ENCODE results near the gene RNH1.
A peak's percentile ranks its signal among the peaks of the same experiment; 100 is the strongest.
"Not testable (repeated sequence)": the region's sequence is repeated elsewhere in the genome, so short reads cannot be mapped to it uniquely, and the experiment has no call there.

The RNH1 gene

DNA sequence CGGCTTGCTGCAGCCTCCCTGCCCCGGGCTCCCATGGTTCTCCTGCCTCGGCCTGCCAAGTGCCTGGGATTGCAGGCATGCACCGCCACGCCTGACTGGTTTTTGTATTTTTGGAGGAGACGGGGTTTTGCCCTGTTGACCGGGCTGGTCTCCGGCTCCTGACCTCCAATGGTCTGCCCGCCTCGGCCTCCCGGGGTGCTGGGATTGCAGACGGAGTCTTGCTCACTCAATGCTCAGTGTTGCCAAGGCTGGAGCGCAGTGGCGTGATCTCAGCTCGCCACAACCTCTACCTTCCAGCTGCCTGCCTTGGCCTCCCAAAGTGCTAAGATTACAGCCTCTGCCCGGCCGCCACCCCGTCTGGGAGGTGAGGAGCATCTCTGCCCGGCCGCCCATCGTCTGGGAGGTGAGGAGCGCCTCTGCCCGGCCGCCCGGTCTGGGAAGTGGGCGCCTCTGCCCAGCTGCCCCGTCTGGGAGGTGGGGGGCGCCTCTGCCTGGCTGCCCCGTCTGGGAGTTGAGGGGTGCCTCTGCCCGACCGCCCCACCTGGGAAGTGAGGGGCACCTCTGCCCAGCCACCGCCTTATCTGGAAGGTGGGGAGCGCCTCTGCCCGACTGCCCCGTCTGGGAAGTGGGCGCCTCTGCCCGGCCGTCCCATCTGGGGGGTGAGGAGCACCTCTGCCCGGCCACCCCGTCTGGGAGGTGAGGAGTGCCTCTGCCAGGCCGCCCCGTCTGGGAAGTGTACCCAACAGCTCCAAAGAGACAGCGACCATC lies 10.1 kb upstream of the RNH1 start:
- not testable (repeated sequence) for H3K9me3 ChIP-seq (ENCODE audit: control insufficient read depth, insufficient read depth, low read length); H3K4me1 ChIP-seq (ENCODE audit: insufficient read depth, low read length); H3K9ac ChIP-seq (ENCODE audit: low read depth, low read length); H3K36me3 ChIP-seq (ENCODE audit: insufficient read depth, low read length)

DNA sequence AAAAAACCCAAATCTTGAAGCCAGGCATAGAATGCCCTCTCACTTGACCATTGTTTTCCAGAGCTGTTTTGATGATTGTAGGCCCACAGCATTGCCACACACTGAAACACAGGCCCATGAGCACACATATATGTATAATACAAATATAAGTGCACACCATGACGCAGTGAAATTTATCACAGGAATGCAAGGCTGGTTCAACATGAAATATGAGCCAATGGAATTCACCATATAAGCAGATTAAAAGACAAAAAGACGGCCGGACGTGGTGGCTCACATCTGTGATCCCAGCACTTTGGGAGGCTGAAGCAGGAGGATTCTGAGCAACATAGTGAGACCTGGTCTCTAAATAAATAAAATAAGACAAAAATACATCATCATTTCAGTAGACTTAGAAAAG lies 9.4 kb upstream of the RNH1 start:
- no peaks in the 10 kb centered on the region for H3K36me3 ChIP-seq (ENCODE audit: insufficient read depth, low read length)
- H3K4me1 ChIP-seq (ENCODE audit: insufficient read depth, low read length): no peaks in the 10 kb centered on the region
- no peak overlapping the region for H3K9ac ChIP-seq (ENCODE audit: low read depth, low read length)
- no peaks in the 10 kb centered on the region for H3K9me3 ChIP-seq (ENCODE audit: control insufficient read depth, insufficient read depth, low read length)

DNA sequence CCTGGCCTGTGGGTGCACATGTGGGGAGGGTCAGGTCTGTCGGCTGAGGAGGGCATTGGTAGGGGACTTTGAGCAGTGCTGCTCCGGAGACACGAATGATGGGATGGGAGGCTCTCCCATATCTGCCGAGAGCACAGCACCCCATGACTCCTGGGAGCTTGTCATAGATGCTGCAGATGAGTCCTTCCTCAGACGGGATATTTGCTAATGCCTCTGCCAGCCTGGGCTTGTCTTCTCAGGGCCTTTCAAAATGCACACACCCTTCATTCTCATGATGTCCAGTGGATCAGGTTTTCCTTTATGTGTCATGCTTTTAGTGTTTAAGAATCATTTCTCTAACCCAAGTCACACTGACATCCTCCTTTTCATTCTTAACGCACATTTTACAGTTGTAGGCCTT lies 8.1 kb upstream of the RNH1 start:
- no peaks in the 10 kb centered on the region for H3K36me3 ChIP-seq (ENCODE audit: insufficient read depth, low read length)
- H3K4me1 ChIP-seq (ENCODE audit: insufficient read depth, low read length): no peaks in the 10 kb centered on the region
- no peaks in the 10 kb centered on the region for H3K9me3 ChIP-seq (ENCODE audit: control insufficient read depth, insufficient read depth, low read length)
- no peak overlapping the region for H3K9ac ChIP-seq (ENCODE audit: low read depth, low read length)

DNA sequence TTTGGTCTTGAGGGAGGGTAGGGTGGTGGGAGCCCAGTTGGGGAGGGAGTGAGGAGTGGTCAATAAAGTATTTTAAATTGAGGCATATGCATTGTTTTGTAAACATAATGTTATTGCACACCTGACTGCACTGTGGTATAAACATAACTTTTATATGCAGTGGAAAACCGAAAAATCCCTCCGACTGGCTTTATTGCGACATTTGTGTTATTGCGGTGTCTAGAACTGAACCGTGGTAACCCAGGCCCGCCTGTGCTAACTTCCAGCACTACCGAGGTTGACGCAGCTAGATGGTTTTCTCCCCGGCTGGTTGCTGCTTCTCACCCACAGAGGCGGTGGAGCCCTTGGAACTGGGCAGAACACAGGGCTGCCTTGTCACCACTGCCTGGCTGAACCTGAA lies 7.6 kb upstream of the RNH1 start:
- H3K9ac ChIP-seq (ENCODE audit: low read depth, low read length): no peak overlapping the region
- H3K9me3 ChIP-seq (ENCODE audit: control insufficient read depth, insufficient read depth, low read length): no peaks in the 10 kb centered on the region
- no peaks in the 10 kb centered on the region for H3K36me3 ChIP-seq (ENCODE audit: insufficient read depth, low read length)
- no peaks in the 10 kb centered on the region for H3K4me1 ChIP-seq (ENCODE audit: insufficient read depth, low read length)

DNA sequence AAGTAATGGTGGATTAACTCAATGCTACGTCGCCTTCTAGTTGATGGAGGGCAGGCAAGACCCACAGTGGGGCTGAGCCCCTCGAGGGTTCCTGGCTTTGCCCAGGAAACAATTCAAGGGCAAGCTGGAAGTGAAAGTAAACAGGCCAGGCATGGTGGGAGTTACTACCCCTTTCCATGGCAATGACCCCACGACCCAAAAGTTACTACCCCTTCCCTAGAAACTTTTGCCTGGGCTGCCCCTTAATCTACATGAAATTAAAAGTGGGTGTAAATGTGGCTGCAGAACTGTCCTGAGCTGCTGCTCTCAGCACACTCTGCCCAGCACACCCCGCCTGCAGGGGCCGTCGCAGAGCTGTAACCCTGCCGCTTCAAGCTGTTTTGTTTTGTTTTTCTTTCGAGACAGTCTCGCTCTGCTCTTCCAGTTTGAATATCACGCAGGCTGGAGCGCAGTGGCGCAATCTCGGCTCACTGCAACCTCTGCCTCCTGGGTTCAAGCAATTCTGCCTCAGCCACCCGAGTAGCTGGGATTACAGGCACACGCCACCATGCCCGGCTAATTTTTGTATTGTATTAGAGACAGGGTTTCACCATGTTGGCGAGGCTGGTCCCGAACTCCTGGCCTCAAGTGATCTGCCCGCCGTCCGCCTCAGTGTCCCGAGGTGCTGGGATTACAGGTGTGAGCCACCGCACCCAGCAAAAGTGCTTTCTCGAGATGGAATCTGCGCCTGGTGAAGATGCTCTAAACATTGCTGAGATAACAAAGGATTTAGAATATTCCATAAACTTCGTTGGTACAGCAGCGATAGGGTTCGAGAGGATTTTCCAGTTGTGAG lies 5.9 kb upstream of the RNH1 start:
- no peaks in the 10 kb centered on the region for H3K4me1 ChIP-seq (ENCODE audit: insufficient read depth, low read length)
- H3K9ac ChIP-seq (ENCODE audit: low read depth, low read length): no peak overlapping the region
- no peaks in the 10 kb centered on the region for H3K9me3 ChIP-seq (ENCODE audit: control insufficient read depth, insufficient read depth, low read length)
- H3K36me3 ChIP-seq (ENCODE audit: insufficient read depth, low read length): peaks cover 4% of the 10 kb centered on the region

DNA sequence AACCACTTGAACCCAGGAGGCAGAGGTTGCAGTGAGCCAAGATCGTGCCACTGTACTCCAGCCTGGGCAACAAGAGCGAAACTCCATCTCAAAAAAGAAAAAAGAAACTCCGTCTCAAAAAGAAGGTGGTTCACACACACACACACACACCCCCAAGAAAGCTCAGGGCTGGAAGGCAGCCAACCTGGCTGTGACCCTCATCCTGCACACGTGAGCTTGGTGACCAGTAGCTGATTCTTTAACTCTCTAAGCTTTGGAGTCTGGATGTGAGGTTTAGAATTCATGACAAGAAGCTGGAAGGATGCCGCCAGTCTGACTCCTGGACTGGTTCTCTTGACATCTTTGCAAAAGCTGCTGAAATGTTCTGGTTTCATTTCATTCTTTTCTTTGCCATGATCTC lies 1.9 kb upstream of the RNH1 start:
- H3K4me1 ChIP-seq (ENCODE audit: insufficient read depth, low read length): peaks cover 6% of the 10 kb centered on the region; the same call in 1 of the 2 replicates
- no peak overlapping the region for H3K9ac ChIP-seq (ENCODE audit: low read depth, low read length)
- H3K9me3 ChIP-seq (ENCODE audit: control insufficient read depth, insufficient read depth, low read length): no peaks in the 10 kb centered on the region
- H3K36me3 ChIP-seq (ENCODE audit: insufficient read depth, low read length): peaks cover 4% of the 10 kb centered on the region

DNA sequence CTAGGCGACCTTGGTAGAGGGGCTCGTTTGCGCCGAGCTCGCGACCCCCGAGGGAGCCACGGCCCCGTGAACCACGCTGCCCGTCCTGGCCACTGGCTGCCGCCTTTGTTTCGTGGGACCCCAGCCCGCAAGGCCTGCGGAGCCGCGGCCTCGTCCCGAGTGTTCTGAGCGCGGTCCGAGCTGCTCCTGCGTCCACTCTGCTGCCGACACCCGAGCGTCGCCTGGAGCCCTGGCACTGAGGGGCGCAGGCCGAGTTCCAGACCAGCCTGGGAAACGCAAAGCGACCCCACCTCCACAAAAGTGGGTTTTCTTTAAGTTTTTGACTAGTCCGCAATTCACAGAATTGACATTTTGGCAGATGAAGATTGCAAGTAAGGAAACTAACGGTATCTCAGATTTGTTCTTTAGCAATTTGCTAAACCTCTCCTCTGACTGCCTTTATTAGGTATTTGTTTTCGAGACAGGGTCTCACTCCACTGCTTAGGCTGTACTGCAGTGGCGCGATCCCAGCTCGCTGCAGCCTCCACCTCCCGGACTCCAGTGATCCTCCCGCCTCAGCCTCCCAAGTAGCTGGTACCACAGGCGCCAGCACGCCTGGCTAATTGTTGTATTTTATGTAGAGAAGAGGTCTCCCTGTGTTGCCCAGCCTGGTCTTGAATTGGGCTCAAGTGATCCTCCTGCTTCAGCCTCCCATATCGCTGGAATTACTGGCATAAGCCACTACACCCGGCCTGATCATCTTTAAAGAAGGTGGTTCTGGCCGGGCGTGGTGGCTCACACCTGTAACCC lies 879 bp upstream of the RNH1 start:
- Histone ChIP-seq H3K9ac (ENCODE audit: low read depth, low read length) (peak overlapping the region; percentile 86), H3K36me3 (ENCODE audit: insufficient read depth, low read length) (peaks cover 4% of the 10 kb centered on the region), H3K4me1 (ENCODE audit: insufficient read depth, low read length) (peaks cover 6% of the 10 kb centered on the region; the same call in 1 of the 2 replicates), H3K9me3 (ENCODE audit: control insufficient read depth, insufficient read depth, low read length) (no peaks in the 10 kb centered on the region)

DNA sequence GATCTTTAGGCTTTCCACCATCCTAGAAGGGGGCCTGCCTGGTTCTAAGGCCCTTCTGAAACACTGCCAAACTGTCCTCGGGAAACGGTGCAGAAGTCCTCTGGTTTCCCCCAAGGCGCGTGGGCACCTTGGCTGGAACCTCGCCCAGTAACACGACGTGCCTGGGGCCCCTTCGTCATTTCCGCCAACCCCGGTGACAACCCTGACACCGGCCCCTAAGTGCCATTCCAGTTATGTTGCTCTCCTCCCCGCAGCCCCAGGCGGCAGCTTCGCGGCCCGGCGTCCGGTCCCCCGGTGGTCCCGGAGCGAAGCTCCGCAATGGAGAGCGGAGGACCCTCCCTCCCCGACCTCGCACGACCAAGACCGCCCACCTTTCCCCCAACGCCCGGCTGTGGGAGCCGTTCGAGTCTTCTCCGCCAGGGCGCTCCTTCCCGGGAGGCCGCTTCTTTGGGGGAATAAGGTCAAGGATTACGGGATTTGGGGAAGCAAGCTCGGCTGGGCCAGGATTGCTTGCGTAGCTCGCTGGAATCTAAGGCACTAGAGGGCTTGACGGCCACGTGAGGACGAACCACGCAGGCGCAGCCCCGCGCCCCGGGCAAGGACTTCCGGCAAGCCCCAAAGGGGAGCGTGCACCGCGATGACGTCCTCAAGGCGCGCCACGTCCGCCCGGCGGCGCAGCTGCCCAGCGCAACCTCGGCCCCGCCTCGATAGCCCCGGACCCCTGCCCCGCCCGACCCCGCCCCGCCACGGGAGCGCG lies 626 bp downstream of the RNH1 start:
- H3K4me1 ChIP-seq (ENCODE audit: insufficient read depth, low read length): peaks cover 6% of the 10 kb centered on the region; the same call in 1 of the 2 replicates
- peaks cover 4% of the 10 kb centered on the region for H3K36me3 ChIP-seq (ENCODE audit: insufficient read depth, low read length)
- peak overlapping the region; percentile 96 for H3K9ac ChIP-seq (ENCODE audit: low read depth, low read length)

DNA sequence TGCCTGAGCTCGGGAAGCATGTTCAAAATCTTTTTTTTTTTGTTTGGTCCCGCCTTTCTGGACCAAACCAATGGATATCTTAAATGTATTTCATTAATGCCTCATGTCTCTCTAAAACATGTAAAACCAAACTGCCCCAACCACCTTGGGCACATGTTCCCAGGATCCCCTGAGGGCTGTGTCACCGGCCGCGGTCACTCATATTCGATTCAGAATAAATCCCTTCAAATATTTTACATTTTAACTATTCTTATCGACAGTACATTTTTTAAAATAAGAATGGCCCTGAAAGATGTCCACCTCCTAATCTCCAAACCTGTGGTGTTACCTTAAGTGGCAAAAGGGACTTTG lies 2.1 kb downstream of the RNH1 start:
- H3K4me1 ChIP-seq (ENCODE audit: insufficient read depth, low read length): peaks cover 6% of the 10 kb centered on the region; the same call in 1 of the 2 replicates
- peak overlapping the region; percentile 71; the same call in 1 of the 2 replicates for H3K9ac ChIP-seq (ENCODE audit: low read depth, low read length)
- H3K9me3 ChIP-seq (ENCODE audit: control insufficient read depth, insufficient read depth, low read length): no peaks in the 10 kb centered on the region
- H3K36me3 ChIP-seq (ENCODE audit: insufficient read depth, low read length): peaks cover 4% of the 10 kb centered on the region

More for the DNA sequence above, 626 bp downstream of the RNH1 start:
- no peaks in the 10 kb centered on the region for H3K9me3 ChIP-seq (ENCODE audit: control insufficient read depth, insufficient read depth, low read length)

DNA sequence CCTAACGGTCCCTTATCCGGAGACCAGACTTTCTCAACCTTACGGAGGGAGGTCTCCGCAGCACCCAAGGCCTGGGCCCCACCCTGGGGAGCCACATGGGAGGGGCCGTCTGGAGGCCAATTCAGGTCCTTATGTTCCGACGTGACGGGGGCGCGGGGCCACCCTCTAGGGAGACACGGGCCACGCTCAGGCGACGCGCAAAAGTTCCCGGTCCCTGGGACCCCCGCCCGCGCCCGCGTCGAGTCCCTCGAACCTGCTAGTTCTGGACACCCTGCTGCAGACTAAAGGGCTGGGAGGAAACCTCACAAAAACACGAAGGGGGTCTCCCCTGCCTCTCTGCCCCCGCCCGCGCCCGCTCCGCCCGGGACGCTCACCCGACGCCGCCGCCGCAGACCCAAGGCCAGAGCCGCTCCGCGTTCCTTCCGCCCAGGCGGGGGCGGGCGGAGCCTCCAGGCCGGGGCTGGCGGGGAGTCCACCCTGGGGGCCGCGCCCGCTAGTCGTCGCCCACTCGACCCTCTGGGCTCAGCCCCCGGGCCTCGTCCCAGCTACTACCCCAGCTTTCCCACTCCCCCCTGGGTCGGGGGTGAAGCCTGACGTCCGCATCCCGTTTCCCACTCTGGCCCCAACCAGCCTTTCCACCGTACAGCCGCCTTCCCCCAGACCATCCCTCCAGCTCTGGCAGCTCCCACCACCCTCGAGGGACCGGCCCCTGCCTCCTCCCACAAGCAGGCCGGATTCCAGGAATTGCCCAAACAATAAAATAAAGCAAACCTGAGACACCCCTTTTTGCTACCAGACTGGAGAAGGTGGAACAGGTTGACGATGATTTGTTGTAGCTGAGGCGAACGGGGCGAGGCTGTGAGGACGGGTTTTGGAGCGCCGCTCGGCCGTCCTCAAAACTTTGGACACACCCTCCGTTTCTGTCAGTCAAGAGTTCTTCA lies 2.7 kb downstream of the RNH1 start:
- Histone ChIP-seq H3K4me1 (ENCODE audit: insufficient read depth, low read length) (peaks cover 6% of the 10 kb centered on the region; the same call in 1 of the 2 replicates), H3K9ac (ENCODE audit: low read depth, low read length) (peak overlapping the region; percentile 71), H3K9me3 (ENCODE audit: control insufficient read depth, insufficient read depth, low read length) (no peaks in the 10 kb centered on the region), H3K36me3 (ENCODE audit: insufficient read depth, low read length) (peaks cover 4% of the 10 kb centered on the region)

DNA sequence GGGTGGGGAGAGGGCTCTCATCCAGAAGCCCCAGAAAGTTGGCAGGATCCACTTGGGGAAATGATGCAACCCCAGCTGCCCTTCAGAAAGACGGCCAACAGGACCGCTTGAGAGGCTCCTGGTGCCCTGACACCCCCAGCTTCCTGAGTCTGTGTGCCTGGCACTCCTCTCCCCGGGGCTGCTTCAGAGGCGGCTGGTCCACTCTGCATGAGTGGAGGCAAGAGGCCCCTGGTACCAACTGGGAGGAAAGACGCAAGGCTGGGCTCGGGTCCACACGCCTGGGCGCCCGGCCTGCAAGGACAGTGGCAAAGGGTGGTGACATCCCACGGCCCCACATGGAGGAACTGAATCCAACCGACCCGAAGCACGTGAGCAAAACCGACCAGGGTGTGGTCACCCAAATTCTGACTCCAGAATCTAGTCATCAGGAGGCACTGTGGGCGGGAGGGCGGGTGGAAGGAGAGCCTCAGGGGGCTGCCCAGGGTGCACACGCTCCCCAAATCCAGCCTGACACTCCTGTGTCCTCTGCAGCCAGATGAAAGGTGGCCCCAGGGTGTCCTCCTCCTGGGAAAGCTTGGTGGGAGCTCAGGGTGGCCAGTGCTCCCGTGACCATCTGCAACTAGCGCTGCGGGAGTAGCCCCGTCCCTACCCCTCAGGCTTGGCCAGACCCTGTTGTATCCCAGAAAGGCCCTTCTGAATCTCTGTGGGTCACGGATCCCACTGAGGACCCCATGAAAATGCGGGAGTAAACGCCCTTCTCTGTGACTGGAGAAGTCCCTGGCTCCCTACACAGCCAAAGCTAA lies 3.7 kb downstream of the RNH1 start:
- H3K36me3 ChIP-seq (ENCODE audit: insufficient read depth, low read length): no peaks in the 10 kb centered on the region; the same call in 1 of the 2 replicates
- H3K4me1 ChIP-seq (ENCODE audit: insufficient read depth, low read length): peaks cover 6% of the 10 kb centered on the region; the same call in 1 of the 2 replicates
- no peaks in the 10 kb centered on the region for H3K9me3 ChIP-seq (ENCODE audit: control insufficient read depth, insufficient read depth, low read length)
- peak overlapping the region; percentile 71; the same call in 1 of the 2 replicates for H3K9ac ChIP-seq (ENCODE audit: low read depth, low read length)
